Sigmoid colon (tissue), 4 donors: ENCODE measurements around the gene ODF2.

Experiments
- EP300 ChIP-seq, 4 donors: sonication (generic); formaldehyde crosslinking; IDR thresholded peaks; one replicate each; pipeline ENCODE4 v1.6.1; 2017; ENCODE audit warnings: antibody characterized with exemption in 4 of 4
- POLR2A ChIP-seq, 2 donors: fragments of 450-650 bp; IDR thresholded peaks; one replicate each; pipeline ENCODE4 v1.6.1; 2016; ENCODE audit warnings: antibody characterized with exemption in 2 of 2, mild to moderate bottlenecking in 2 of 2, moderate library complexity in 2 of 2
- POLR2AphosphoS5 ChIP-seq, 4 donors: sonication (generic); formaldehyde crosslinking; IDR thresholded peaks; one replicate each; pipeline ENCODE4 v1.6.1; 2017; ENCODE audit warnings: antibody characterized with exemption in 4 of 4
- TF ChIP-seq, protein P1 (sequence below), 4 experiments: fragments of 450-650 bp in 3 of 4; fragments of 200-600 bp in 1 of 4; IDR thresholded peaks; one replicate each; pipeline ENCODE4 v1.5.1; 2016 to 2019; ENCODE audit warnings: antibody characterized with exemption in 4 of 4, mild to moderate bottlenecking in 3 of 4, moderate library complexity in 2 of 4

DNA sequence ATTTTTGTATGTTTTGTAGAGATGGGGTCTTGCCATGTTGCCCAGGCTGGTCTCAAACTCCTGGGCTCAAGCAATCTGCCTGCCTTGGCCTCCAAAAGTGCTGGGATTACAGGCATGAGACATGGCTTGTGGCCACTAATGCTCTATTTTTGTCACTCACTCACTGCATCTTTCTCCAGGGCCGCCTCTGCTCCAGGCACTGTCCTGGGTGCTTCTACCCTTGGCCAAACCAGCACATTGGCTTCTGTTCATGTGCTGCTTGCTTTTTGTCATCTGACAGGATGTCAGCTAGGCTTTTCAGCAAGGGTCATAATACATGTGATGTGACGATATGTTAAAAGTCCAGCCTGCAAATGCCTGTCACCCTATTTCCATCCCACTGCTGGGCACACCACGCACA lies 3.2 kb downstream of the ODF2 start:
- TF ChIP-seq POLR2AphosphoS5 (IDR thresholded peaks at IDR 0.05) (no peak), EP300 (IDR thresholded peaks at IDR 0.05) (no peak), POLR2A (IDR thresholded peaks at IDR 0.05) (no peak)
- TF ChIP-seq, protein P1, sequence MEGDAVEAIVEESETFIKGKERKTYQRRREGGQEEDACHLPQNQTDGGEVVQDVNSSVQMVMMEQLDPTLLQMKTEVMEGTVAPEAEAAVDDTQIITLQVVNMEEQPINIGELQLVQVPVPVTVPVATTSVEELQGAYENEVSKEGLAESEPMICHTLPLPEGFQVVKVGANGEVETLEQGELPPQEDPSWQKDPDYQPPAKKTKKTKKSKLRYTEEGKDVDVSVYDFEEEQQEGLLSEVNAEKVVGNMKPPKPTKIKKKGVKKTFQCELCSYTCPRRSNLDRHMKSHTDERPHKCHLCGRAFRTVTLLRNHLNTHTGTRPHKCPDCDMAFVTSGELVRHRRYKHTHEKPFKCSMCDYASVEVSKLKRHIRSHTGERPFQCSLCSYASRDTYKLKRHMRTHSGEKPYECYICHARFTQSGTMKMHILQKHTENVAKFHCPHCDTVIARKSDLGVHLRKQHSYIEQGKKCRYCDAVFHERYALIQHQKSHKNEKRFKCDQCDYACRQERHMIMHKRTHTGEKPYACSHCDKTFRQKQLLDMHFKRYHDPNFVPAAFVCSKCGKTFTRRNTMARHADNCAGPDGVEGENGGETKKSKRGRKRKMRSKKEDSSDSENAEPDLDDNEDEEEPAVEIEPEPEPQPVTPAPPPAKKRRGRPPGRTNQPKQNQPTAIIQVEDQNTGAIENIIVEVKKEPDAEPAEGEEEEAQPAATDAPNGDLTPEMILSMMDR (IDR thresholded peaks at IDR 0.05), result no peak
